GM21360 (cell line): ENCODE results near the gene TEC.
"Not testable (repeated sequence)": the region's sequence is repeated elsewhere in the genome, so short reads cannot be mapped to it uniquely, and the experiment has no call there.

ENCODE experiments used
- ATAC-seq: cut with Tn5 transposase; IDR thresholded peaks from one replicate; pipeline ENCODE4 v1.9.1; 2021; ENCODE audit warnings: mild to moderate bottlenecking, moderate library complexity; ENCODE audit not compliant: unreplicated experiment

The TEC gene

DNA sequence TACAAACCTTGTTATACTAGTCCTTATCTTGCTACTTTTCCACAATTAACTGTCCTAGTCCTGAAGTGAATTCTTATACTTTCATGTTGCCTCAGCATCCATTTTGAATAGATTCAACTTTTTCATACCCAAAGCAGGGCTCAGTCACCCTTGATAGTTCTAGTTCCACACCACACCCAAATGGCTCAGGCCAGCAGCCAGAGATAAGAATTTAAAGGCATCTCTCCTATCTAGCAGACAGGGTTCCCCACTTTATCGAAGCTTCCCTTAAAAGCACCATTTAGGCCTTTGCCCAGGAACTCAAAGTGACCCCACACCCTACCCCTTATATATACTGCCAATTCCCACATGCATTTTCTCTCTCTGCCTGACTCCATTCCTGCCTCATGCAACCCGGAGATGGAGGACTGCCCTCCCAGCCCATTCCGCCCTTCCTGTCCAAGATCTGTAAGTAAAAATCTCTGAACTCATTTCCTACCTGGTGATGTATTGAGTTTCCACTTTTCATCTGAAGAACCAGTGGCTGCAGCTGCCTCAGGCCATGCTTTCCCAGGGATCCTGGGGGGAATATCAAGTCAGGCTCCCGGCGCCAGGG, 71.9 kb downstream of the TEC start:
- no peak for ATAC-seq

DNA sequence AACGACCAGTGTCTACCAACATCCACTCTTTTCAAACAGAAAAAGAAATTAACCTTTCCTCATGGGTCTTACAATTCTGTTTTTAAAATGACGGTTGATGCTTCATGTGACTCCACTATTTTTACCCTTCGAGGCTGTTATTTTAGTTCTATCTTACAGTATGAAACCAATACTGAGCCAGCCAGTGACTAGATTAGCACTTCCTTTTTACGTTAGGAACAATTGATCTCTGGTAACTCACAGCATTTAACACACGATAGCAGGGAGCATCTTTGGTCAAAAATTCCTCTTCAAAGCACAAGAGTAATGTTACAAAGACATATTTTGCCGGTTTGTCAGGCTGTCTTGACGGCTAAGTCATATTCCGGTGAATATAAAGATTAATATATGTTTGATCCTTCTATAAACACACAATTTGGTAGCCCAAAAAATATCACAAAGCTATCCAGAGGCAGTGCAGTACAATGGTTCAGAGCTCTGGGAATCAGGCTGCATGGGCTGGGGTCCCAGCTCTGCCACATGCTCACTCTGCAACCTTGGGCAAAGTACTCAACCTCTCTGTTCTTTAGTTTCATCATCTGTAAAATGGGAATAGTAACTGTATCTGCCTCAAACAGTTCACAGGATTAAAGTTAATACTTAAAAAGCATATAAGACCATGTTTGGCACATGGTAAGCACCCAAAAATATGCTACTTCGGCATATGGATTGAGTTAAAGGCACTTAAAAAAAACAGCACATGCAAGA, 72.7 kb downstream of the TEC start:
- ATAC-seq = peak; percentile 55

DNA sequence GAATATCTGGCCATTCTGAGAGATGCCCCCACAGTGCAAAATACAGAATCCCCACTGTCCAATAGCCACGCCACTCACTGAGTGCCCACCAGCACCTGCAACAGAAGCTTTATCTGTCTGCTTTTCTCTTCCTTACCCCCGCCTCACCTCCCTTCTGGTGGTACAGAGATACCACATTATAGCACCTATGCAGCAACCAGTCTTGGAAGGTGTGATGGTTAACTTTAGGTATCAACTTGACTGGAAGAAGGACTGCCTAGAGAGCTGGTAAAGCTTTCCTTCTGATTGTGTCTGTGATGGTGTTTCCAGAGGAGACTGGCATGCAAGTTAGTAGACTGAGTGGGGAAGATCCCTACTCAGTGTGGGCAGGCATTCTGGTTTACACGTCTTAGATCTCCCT, 73.8 kb downstream of the TEC start:
- no peak for ATAC-seq

DNA sequence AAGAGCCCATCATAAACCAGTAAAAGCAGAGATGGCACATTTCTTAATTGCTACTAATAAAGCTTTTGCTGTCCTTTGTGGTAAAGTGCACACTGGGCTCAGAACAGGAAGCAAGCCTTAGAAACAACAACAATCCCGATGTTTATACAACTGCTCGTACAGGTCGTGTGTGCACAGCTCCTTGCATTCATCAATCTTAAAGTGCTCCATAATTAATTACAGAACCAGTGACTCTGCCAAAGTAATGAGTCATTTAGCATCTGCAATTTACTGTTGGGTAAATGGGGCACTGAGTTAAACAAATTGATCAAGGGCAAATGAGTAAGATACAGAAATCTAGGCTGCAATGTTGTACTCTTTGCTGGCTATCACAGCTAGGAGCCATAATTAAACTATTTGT, 74.3 kb downstream of the TEC start:
- no peak for ATAC-seq

DNA sequence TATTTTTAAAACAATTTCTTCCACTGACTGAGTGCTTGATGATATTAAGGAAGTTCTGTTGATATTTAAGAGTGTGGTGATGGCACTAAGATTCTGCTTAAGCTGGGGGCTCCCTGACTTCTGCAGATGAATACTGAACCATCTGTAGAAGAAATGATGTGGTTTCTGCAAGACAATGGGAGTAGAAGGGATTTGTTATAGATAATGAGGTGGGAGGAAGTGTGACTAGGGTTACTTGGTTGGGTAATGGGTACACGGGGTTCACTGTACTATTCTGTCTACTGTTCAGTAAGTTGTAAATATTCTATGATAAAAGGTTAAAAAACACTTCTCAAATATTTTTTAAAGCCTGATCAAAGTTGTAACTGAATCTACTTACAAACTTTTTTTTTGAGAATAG, 74.7 kb downstream of the TEC start:
- no peak for ATAC-seq

DNA sequence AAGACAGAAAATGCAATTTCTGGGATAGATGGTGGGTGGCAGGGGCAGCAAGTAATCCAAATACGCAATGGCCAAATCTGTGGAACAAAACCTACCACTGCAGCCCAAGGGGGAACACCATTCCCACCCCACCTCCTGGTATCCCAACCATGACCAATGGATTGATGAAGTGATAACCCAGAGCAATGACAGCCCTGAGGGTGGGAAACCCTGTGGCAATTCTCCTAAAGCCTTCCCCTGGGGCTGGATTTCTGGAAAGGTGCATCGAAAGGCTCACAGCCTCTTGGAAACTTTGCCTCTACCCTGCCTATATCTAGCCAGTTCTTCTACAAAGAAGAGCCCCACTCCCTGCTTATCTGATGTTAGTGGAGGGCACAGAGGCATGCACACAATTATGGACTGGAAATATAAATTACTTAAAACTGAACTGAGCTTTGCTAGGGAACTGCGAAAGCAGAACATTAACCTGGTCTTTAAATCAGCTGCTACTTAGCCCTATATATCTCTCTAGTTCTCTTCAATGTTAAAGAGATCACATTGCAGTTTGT, 75.6 kb downstream of the TEC start:
- ATAC-seq = no peak

DNA sequence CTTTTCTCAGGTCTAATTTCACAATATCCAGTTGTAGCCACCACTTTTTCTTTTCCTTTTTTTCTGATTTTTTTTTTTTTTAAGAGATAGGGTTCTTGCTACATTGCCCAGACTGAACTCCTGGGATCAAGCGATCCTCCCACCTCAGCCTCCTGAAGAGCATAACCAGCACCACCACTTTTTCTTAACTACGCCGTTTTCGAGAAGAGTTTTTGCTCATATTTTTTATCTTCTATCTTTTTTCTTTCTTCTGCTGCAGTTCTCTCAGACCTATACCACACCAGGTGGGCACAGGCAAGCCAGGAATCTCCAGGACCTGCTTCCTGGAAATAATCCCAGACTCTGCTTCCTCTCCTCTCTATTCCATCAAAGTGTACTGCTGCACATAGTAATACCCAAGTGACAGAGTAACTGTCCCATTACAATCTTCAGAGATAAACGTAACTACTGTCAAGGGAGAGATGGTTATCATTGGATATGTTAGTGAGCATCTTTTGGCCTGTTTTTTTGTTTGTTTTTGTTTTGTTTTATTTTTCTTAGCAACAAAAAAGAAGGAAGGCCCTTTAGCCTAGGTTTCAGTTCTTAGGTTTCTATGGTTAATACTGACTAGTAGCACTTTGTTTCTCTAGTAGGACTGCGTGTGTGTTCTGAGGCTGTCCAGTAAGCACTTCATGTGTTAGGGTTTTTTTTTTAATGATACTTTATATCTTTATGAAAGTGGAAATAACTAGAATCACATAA, 76.4 kb downstream of the TEC start:
- no peak for ATAC-seq

DNA sequence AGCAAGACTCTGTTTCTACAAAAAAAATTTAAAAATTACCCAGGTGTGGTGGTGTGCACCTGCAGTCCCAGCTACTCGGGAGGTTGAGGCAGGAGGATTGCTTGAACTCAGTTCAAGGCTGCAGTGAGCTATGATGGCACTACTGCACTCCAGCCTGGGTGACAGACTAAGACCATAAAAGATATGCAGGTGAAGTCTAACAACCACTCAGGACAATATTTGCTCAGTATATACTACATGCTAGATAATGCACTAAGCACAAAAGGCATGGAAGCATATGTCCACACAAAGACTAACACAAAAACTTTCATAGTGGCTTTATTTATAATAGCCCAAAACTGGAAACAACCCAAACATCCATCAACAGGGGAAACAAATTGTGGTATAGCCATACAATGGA, 77.9 kb downstream of the TEC start:
- ATAC-seq = no peak

DNA sequence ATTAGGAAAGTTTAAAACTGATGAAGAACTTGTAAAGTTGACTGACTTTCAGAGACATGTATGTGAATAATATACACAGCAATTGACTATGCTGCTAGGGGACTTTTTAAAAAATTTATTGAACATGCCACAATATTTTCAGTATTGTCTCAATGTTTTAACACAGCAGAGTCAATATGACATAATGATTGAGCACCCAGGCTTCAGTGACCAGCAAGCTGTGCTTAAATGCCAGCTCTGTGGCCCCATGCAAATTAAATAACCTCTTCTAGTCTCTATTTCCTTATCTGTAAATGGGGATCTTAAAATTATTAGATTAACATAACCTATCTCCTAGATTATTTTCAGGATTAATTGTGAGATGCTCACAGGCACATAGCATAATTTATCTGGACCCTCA, 78.8 kb downstream of the TEC start:
- ATAC-seq = peak; percentile 43

DNA sequence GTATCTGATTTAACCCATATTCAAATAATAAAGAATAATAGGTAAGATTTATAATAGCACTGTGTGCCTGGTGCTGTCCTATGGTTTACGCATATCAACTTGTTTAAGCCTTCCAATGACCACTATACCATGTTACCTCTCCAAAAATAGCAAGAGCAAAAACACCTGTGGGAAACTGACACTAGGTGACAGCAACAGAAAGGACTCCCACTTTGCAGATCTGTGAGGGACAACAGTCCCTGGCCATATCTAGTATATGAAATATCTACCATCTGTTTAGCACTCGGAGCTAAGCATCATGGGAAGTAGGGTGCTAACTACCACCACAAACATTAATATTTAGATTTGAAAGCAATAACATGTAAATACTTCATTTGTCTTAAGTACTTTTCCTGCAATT, 79.9 kb downstream of the TEC start:
- no peak for ATAC-seq

DNA sequence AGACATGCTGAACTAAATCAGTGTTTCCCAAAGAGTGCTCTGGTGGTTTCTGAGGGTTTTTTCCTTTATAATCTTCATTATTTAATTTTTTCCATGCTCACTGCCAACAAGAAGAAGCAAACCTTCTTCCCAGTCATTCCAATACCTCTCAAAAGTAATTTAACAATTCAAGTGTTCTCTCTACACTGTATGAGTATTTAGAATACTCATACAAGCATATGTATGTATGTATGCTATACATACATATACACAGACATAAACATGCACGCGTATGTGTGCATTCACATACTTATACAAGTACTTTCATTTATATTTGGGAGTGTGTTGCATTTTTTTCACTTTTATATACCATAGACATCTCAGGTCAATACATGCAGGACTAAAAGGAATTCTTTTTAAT, 81.2 kb downstream of the TEC start:
- no peak for ATAC-seq

DNA sequence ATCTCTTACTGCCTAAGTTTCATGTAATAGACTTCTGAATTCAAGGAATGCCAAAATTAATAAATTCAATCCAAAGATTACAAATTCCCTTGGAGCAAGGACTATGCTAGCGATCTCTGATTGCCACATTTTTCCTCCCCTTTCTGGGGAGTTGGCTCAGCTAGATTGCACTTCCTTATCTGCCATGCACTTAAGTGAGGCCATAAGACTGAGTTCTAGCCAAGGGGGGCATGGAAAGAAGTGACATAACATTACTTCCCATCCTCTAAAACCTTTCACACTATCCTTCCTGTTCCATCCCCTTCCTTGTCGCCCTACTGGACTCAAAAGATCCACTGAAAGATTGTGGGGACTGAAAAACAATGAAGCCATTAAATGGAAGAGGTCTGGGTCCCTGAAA, 81.8 kb downstream of the TEC start:
- no peak for ATAC-seq

DNA sequence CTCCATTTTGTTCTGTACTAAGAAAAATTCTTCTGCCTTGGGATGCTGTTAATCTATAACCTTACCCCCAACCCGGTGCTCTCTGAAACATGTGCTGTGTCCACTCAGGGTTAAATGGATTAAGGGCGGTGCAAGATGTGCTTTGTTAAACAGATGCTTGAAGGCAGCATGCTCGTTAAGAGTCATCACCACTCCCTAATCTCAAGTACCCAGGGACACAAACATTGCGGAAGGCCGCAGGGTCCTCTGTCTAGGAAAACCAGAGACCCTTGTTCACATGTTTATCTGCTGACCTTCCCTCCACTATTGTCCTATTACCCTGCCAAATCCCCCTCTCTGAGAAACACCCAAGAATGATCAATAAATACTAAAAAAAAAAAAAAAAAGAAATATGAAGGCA, 82.6 kb downstream of the TEC start:
- not testable (repeated sequence) for ATAC-seq

DNA sequence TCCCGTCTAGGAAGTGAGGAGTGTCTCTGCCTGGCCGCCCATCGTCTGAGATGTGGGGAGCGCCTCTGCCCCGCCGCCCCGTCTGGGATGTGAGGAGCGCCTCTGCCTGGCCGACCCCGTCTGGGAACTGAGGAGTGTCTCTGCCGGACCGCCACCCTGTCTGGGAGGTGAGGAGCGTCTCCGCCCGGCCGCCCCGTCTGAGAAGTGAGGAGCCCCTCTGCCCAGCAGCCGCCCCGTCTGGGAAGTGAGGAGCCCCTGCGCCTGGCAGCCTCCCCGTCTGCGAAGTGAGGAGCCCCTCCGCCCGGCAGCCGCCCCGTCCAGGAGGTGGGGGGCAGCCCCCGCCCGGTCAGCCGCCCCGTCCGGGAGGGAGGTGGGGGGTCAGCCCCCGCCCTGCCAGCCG, 83.2 kb downstream of the TEC start:
- not testable (repeated sequence) for ATAC-seq

DNA sequence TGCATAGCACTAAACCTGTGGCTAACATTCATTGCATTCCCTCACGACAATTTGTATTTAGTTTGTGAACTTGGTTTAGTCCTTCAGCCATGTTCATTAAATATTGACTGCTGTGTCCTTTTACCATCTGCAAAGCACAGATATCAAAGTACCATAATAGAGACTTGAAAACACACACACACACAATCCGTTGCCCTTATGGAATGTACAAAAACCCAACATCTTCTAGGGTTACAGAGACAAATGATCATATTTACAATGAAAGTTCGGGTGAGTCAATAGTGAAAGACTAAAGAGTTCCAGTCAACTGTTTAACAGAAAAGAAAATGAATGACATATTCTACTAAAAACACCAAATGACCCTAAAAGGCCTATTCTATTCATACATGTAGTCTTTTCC, 84.8 kb downstream of the TEC start:
- no peak for ATAC-seq

DNA sequence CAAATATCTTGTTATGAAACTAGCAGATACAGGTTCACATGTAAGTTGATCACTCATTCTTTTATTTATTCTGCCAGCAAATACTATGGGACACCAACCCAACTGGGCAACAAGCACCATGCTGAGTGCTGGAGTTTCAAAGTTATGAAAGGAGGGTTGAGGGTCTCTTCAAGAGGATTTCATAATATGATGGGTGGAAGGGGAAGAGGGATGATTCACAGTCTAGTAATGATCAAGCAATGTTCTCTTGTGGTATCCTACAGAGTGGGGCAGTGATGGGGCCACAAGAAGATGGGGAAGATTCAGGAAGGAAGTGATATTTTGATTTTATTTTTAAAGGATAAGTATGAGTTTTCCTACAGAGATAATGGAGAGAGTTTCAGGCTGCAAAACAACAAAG, 89.4 kb downstream of the TEC start:
- ATAC-seq = no peak

DNA sequence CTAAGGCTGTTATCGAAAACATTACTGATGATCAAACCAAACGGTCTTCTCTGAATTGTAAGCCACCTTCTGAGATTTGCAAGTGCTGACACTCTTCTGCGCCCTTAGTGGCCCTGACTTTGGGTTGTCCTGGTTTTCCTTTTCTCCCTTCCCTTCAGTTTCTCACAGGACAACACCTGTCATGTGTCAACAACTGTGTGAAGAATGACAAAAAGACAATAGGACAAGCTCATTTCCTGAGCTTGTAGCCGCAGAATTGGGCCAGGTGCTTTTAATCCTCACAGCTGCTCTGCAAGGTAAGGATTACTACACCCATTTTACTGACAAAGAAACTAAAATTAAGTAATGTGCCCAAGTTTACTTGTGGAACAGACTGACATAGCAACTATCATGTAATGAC, 90.7 kb downstream of the TEC start:
- no peak for ATAC-seq

DNA sequence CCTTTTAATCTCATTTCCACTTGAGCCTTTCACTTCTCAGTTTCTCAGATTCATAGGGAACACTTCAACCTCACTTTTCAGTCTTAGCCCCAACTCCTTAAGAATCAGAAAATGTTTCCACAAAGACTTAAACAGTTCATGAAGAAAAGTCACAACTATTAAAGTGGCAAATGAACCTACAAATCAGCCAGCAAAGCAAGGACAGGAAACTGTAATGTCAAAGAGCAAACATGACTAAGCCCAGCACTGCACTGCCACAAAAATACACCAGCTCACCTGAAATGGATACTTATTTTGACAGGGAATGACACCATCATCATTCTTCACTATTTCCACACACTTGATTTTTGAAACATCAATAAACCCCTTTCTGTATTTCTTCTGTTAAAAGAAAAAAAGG, 93.8 kb downstream of the TEC start:
- no peak for ATAC-seq

DNA sequence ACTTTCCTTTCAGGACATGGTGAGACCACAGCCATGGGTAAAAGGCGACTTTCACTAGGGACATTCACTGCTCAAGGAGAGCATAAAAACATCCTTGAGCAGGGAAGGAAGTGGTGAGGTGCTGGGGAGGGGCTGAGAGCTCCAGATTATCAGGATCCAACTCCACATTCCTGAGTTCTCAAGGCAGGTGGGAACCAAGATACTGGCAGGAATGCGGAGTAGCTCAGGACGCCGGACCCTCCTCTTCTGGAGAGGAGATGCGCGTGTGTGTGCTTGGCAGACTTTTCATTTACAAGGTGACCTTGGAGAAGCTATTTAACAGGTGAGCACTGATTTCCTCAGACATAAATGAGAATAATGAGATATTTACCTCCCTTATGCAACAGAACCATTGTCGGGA, 94.3 kb downstream of the TEC start:
- no peak for ATAC-seq

DNA sequence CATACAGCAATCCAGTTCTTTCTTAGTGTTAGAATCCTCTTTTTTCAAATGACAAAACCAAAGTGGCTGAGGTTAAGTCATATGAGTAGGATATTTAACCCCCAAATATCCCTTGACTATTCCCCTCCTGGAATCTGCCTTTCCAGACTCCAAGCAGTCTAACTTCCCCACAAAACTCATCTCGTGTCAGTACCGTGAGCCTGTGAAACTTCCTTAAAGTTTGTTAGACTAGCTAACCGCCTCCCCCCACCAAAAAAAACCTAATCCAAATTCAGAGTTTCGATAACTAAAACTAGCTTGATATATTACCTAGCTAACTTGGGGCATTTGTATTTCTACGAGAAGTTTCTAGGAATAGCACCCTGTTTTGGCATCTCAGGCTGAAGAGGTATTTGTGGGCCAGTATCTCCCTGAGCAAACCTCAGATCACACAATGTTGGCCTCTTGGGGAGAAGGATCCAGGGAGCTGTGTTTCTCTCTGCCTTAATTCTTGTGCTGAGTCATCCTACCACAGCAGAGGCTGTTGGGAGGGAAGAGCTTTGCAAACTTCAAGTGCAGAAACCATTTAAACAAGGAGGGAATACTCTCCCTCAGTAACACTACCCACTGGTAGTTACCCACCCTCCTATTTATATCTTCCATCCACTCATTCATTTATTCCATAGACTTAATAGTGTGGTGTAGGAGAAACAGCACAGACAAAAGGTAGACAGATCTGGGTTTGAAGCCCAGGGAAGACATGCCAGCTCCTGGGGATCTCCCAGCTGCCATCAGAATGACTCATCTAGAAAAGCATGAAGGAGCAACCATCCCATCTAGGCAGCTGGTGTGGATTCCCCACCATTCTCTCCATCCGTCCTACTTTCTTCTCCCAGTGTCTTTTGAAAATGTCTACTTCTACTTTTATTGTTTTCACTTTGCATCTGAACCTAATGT, 96.3 kb downstream of the TEC start:
- peak; percentile 74 for ATAC-seq

DNA sequence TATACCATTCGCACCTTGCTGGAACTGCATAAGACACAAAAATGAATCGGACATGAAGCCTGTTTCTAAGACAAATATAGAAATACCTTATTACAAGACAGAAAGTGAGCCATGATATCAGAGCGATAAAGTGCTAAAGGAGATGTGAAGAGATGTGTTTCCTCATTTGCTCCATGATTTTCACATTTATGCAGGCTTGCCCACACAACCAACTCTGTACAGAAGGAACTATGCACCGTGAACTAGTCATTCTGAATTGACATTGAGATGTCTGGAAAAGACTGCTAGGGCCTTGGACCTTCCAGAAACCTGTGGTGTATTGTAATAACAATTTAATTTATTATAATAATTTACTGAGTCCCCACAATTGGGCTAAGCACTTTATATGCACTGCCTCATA, 97.0 kb downstream of the TEC start:
- no peak for ATAC-seq
